A549 (cell line): ENCODE measurements around the gene UGT3A2.

ENCODE experiments used
- BHLHE40 ChIP-seq: IDR thresholded peaks from 2 replicates; pipeline ENCODE4 v1.6.1; 2012; ENCODE audit warnings: low read depth, low read length, inconsistent platforms
- CTCF ChIP-seq: fragments of >200 bp; sonication (Bioruptor Twin); formaldehyde crosslinking; IDR thresholded peaks from 3 replicates; pipeline ENCODE4 v1.5.1; 2016
- EP300 ChIP-seq, 2 experiments: fragments of >200 bp; sonication (Bioruptor Twin); formaldehyde crosslinking; IDR thresholded peaks; 2 replicates in 1 of 2; 3 replicates in 1 of 2; pipeline ENCODE4 v1.6.1; 2016 to 2017
- FOSL2 ChIP-seq, 2 experiments: fragments of 450-650 bp in 1 of 2; fragments of >200 bp in 1 of 2; sonication (Bioruptor Twin) in 1 of 2; formaldehyde crosslinking; IDR thresholded peaks; 2 replicates each; pipeline versions ENCODE4 v1.5.0 to v1.6.1; 2016 to 2020; ENCODE audit warnings: mild to moderate bottlenecking in 1 of 2, moderate library complexity in 1 of 2
- MAX ChIP-seq: IDR thresholded peaks from 2 replicates; pipeline ENCODE4 v1.6.1; 2012
- PBX3 ChIP-seq: IDR thresholded peaks from 2 replicates; pipeline ENCODE4 v1.6.1; 2012
- POLR2A ChIP-seq: IDR thresholded peaks from 2 replicates; pipeline ENCODE4 v1.6.1; 2012; ENCODE audit warnings: mild to moderate bottlenecking, low read length
- RARB ChIP-seq: fragments of 250-450 bp; sonication (Bioruptor Pico); IDR thresholded peaks from 2 replicates; pipeline ENCODE4 v1.8.0; 2021; ENCODE audit warnings: mild to moderate bottlenecking, moderate library complexity
- RCOR1 ChIP-seq: fragments of 150-350 bp; IDR thresholded peaks from 2 replicates; pipeline ENCODE4 v1.6.1; 2014; ENCODE audit warnings: antibody characterized with exemption, low read length, low read depth
- REST ChIP-seq: fragments of 200-600 bp; sonication (generic); IDR thresholded peaks from 2 replicates; pipeline ENCODE4 v1.6.1; 2016; ENCODE audit warnings: antibody characterized with exemption, mild to moderate bottlenecking, moderate library complexity
- TP53 ChIP-seq: fragments of 250-450 bp; sonication (Bioruptor Pico); IDR thresholded peaks from 2 replicates; pipeline ENCODE4 v1.5.0; 2021; ENCODE audit warnings: mild to moderate bottlenecking, moderate library complexity
- ZNF302 ChIP-seq: fragments of 250-450 bp; sonication (Bioruptor Pico); IDR thresholded peaks from 2 replicates; pipeline ENCODE4 v1.9.0; 2021; ENCODE audit warnings: inconsistent platforms, mild to moderate bottlenecking, moderate library complexity
- TF ChIP-seq, protein P1 (sequence below): fragments of 450-650 bp; IDR thresholded peaks from 2 replicates; pipeline ENCODE4 v1.6.1; 2014; ENCODE audit warnings: antibody characterized with exemption
- TF ChIP-seq, protein P2 (sequence below): fragments of 250-450 bp; sonication (Bioruptor Pico); IDR thresholded peaks from 2 replicates; pipeline ENCODE4 v1.5.0; 2021; ENCODE audit warnings: mild to moderate bottlenecking, moderate library complexity, borderline replicate concordance

- TF ChIP-seq BHLHE40: no peak
- TF ChIP-seq RARB (CRISPR knock-in tag): no peak
- no peak for TF ChIP-seq TP53 (CRISPR knock-in tag)
- TF ChIP-seq POLR2A: no peak
- TF ChIP-seq CTCF: no peak
- TF ChIP-seq, protein P1, sequence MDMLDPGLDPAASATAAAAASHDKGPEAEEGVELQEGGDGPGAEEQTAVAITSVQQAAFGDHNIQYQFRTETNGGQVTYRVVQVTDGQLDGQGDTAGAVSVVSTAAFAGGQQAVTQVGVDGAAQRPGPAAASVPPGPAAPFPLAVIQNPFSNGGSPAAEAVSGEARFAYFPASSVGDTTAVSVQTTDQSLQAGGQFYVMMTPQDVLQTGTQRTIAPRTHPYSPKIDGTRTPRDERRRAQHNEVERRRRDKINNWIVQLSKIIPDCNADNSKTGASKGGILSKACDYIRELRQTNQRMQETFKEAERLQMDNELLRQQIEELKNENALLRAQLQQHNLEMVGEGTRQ: no peak
- TF ChIP-seq ZNF302: no peak
- TF ChIP-seq, protein P2, sequence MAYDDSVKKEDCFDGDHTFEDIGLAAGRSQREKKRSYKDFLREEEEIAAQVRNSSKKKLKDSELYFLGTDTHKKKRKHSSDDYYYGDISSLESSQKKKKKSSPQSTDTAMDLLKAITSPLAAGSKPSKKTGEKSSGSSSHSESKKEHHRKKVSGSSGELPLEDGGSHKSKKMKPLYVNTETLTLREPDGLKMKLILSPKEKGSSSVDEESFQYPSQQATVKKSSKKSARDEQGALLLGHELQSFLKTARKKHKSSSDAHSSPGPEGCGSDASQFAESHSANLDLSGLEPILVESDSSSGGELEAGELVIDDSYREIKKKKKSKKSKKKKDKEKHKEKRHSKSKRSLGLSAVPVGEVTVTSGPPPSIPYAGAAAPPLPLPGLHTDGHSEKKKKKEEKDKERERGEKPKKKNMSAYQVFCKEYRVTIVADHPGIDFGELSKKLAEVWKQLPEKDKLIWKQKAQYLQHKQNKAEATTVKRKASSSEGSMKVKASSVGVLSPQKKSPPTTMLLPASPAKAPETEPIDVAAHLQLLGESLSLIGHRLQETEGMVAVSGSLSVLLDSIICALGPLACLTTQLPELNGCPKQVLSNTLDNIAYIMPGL (CRISPR knock-in tag): no peak
- TF ChIP-seq MAX: no peak
- TF ChIP-seq PBX3: no peak
- no peak for TF ChIP-seq FOSL2 (IDR thresholded peaks at IDR 0.05)
- no peak for TF ChIP-seq FOSL2 (CRISPR knock-in tag; IDR thresholded peaks at IDR 0.05)
- TF ChIP-seq RCOR1: no peak
- TF ChIP-seq EP300 (IDR thresholded peaks at IDR 0.05): no peak
- no peak for TF ChIP-seq REST
These were observed 76.2 kb downstream of the UGT3A2 start for GRCh38 chr5:35990520-35990919.
